ENCODE results near the gene ID1. TPM values are rescaled to one million over a fixed set of nuclear protein-coding genes. Genes with fewer than 3 reads are reported as not detected.
"Not testable (repeated sequence)": the region's sequence is repeated elsewhere in the genome, so short reads cannot be mapped to it uniquely, and the experiment has no call there.

Gene ID1
- total RNA-seq, 2 experiments from 2014 or later = 2.2 to 3.5 TPM

GRCh38 chr20:31640259-31640658, 35.2 kb downstream of the ID1 start:
- Mint-ChIP-seq H3K36me3 (ENCODE audit: low read depth) (no peaks in the 10 kb centered on the region), H3K9me3 (ENCODE audit: low read depth) (no peaks in the 10 kb centered on the region), H3K4me3 (no peak overlapping the region), H3K27ac (no peak overlapping the region), H3K27me3 (peaks cover 5% of the 10 kb centered on the region), H3K4me1 (peaks cover 4% of the 10 kb centered on the region)
- no peak for ATAC-seq
- ChIA-PET POLR2A (no interaction called here), CTCF (interaction anchor here (0.6 kb wide), 1 partner anchor 170 kb away, joined by 3 read pairs; no protein-coding TSS in a partner anchor)
- intact Hi-C loops (cut with DNase I, micrococcal nuclease) = no loop called here
- no peak for DNase-seq

GRCh38 chr20:31641391-31641790, 36.3 kb downstream of the ID1 start:
- intact Hi-C loops (cut with DNase I, micrococcal nuclease) = no loop called here
- peaks cover 5% of the 10 kb centered on the region for H3K27me3 Mint-ChIP-seq
- H3K36me3 Mint-ChIP-seq (ENCODE audit: low read depth) = no peaks in the 10 kb centered on the region
- no peak overlapping the region for H3K4me3 Mint-ChIP-seq
- no peak overlapping the region for H3K27ac Mint-ChIP-seq
- peaks cover 4% of the 10 kb centered on the region for H3K4me1 Mint-ChIP-seq
- ATAC-seq (no peak), DNase-seq (no peak)
- no peaks in the 10 kb centered on the region for H3K9me3 Mint-ChIP-seq (ENCODE audit: low read depth)
- ChIA-PET CTCF (interaction anchor here (0.6 to 1.3 kb wide), 2 partner anchors 9 to 21 kb away, joined by 3 read pairs; no protein-coding TSS in a partner anchor), POLR2A (no interaction called here)

GRCh38 chr20:31642837-31643236, 37.7 kb downstream of the ID1 start:
- Mint-ChIP-seq H3K9me3 (ENCODE audit: low read depth) (no peaks in the 10 kb centered on the region), H3K36me3 (ENCODE audit: low read depth) (no peaks in the 10 kb centered on the region), H3K27me3 (peaks cover 5% of the 10 kb centered on the region), H3K27ac (no peak overlapping the region), H3K4me1 (peaks cover 4% of the 10 kb centered on the region), H3K4me3 (no peak overlapping the region)
- no peak for DNase-seq
- CTCF ChIA-PET = interaction anchor here (2.6 kb wide), 1 partner anchor 9 kb away, joined by 12 read pairs; no protein-coding TSS in a partner anchor
- intact Hi-C loops (cut with DNase I, micrococcal nuclease) = no loop called here
- POLR2A ChIA-PET = no interaction called here
- no peak for ATAC-seq

GRCh38 chr20:31643522-31643921, 38.4 kb downstream of the ID1 start:
- Mint-ChIP-seq H3K9me3 (ENCODE audit: low read depth) (no peaks in the 10 kb centered on the region), H3K4me1 (peaks cover 4% of the 10 kb centered on the region), H3K36me3 (ENCODE audit: low read depth) (no peaks in the 10 kb centered on the region), H3K4me3 (no peak overlapping the region), H3K27ac (no peak overlapping the region), H3K27me3 (peaks cover 5% of the 10 kb centered on the region)
- intact Hi-C loops (cut with DNase I, micrococcal nuclease) = no loop called here
- DNase-seq (no peak), ATAC-seq (no peak)
- POLR2A ChIA-PET = no interaction called here
- CTCF ChIA-PET = interaction anchor here (0.6 to 2.6 kb wide), 3 partner anchors 10 to 80 kb away, joined by 3 to 12 read pairs (median 5); no protein-coding TSS in a partner anchor

GRCh38 chr20:31644701-31645100, 39.6 kb downstream of the ID1 start:
- no peak for DNase-seq
- H3K4me3 Mint-ChIP-seq = no peak overlapping the region
- no peak overlapping the region for H3K27ac Mint-ChIP-seq
- H3K27me3 Mint-ChIP-seq = peaks cover 7% of the 10 kb centered on the region
- no peak for ATAC-seq
- ChIA-PET POLR2A (no interaction called here), CTCF (interaction anchor here (0.5 to 2.6 kb wide), 4 partner anchors 11 to 220 kb away, joined by 3 to 12 read pairs (median 4); no protein-coding TSS in a partner anchor)
- no peaks in the 10 kb centered on the region for H3K9me3 Mint-ChIP-seq (ENCODE audit: low read depth)
- peaks cover 4% of the 10 kb centered on the region for H3K4me1 Mint-ChIP-seq
- no peaks in the 10 kb centered on the region for H3K36me3 Mint-ChIP-seq (ENCODE audit: low read depth)
- intact Hi-C loops (cut with DNase I, micrococcal nuclease) = no loop called here

- CTCF ChIA-PET = interaction anchor here (0.6 to 3.7 kb wide), 6 partner anchors 11 to 80 kb away, joined by 3 to 17 read pairs (median 4); no protein-coding TSS in a partner anchor
- H3K27me3 Mint-ChIP-seq; POLR2A ChIA-PET; H3K4me1 Mint-ChIP-seq; H3K4me3 Mint-ChIP-seq; intact Hi-C loops (cut with DNase I, micrococcal nuclease); H3K9me3 Mint-ChIP-seq (ENCODE audit: low read depth); ATAC-seq; DNase-seq; H3K36me3 Mint-ChIP-seq (ENCODE audit: low read depth); H3K27ac Mint-ChIP-seq: not testable (repeated sequence)
These were observed 43.0 kb downstream of the ID1 start for GRCh38 chr20:31648104-31648503.

GRCh38 chr20:31652917-31653396, 47.9 kb downstream of the ID1 start:
- H3K4me3 Mint-ChIP-seq = no peak overlapping the region
- no peaks in the 10 kb centered on the region for H3K36me3 Mint-ChIP-seq (ENCODE audit: low read depth)
- no peaks in the 10 kb centered on the region for H3K9me3 Mint-ChIP-seq (ENCODE audit: low read depth)
- H3K4me1 Mint-ChIP-seq = peaks cover 1% of the 10 kb centered on the region
- ChIA-PET CTCF (interaction anchor here (0.6 to 1.6 kb wide), 2 partner anchors 19 to 566 kb away, joined by 3 to 4 read pairs; no protein-coding TSS in a partner anchor), POLR2A (no interaction called here)
- ATAC-seq (no peak), DNase-seq (no peak)
- no peak overlapping the region for H3K27ac Mint-ChIP-seq
- H3K27me3 Mint-ChIP-seq = peaks cover 2% of the 10 kb centered on the region
- intact Hi-C loops (cut with DNase I, micrococcal nuclease) = no loop called here

- Mint-ChIP-seq H3K27ac (no peak overlapping the region), H3K4me3 (no peak overlapping the region), H3K9me3 (ENCODE audit: low read depth) (no peaks in the 10 kb centered on the region), H3K27me3 (peaks cover 2% of the 10 kb centered on the region), H3K4me1 (peaks cover 1% of the 10 kb centered on the region), H3K36me3 (ENCODE audit: low read depth) (no peaks in the 10 kb centered on the region)
- DNase-seq (no peak), ATAC-seq (no peak)
- ChIA-PET POLR2A (no interaction called here), CTCF (interaction anchor here (1.6 kb wide), 1 partner anchor 19 kb away, joined by 4 read pairs; no protein-coding TSS in a partner anchor)
- intact Hi-C loops (cut with DNase I, micrococcal nuclease) = no loop called here
These were observed 48.5 kb downstream of the ID1 start for GRCh38 chr20:31653561-31653960.

- no peak overlapping the region for H3K4me3 Mint-ChIP-seq
- intact Hi-C loops (cut with DNase I, micrococcal nuclease) = no loop called here
- peaks cover 1% of the 10 kb centered on the region for H3K4me1 Mint-ChIP-seq
- DNase-seq = no peak
- H3K36me3 Mint-ChIP-seq (ENCODE audit: low read depth) = no peaks in the 10 kb centered on the region
- no peaks in the 10 kb centered on the region for H3K9me3 Mint-ChIP-seq (ENCODE audit: low read depth)
- CTCF ChIA-PET = interaction anchor here (0.6 to 0.8 kb wide), 2 partner anchors 33 to 69 kb away, joined by 3 to 4 read pairs; no protein-coding TSS in a partner anchor
- no peak for ATAC-seq
- H3K27ac Mint-ChIP-seq = no peak overlapping the region
- no peaks in the 10 kb centered on the region for H3K27me3 Mint-ChIP-seq
- POLR2A ChIA-PET = no interaction called here
These were observed 49.4 kb downstream of the ID1 start for GRCh38 chr20:31654534-31654933.

Small RNAs within 50 kb of the gene (microRNA-seq; reads per million reads assigned to microRNA genes)
- gene MIR3193 (ENCODE audit: borderline replicate concordance) = not detected

Other genes with a start within 250 kb of the ID1 start
- not detected for gene DEFB118, start 236.7 kb upstream of the ID1 start, total RNA-seq
- not detected for gene DEFB119, start 214.7 kb upstream of the ID1 start, total RNA-seq
- gene DEFB121, start 199.1 kb upstream of the ID1 start, total RNA-seq = not detected
- not detected for gene DEFB123, start 164.7 kb upstream of the ID1 start, total RNA-seq
- gene DEFB124, start 130.2 kb upstream of the ID1 start, total RNA-seq = not detected
- gene REM1, start 130.0 kb upstream of the ID1 start, total RNA-seq = not detected
- 100 to 1,000 TPM; 108 to 111 TPM for gene HM13, start 90.8 kb upstream of the ID1 start, total RNA-seq
- gene COX4I2, start 32.6 kb downstream of the ID1 start, total RNA-seq = not detected
- 100 to 1,000 TPM; 107 to 121 TPM for gene BCL2L1, start 117.6 kb downstream of the ID1 start, total RNA-seq
- 100 to 1,000 TPM; 137 to 179 TPM for gene TPX2, start 134.0 kb downstream of the ID1 start, total RNA-seq
- gene MYLK2, start 214.1 kb downstream of the ID1 start, total RNA-seq = under 1 TPM; 0.39 TPM
- gene FOXS1, start 240.3 kb downstream of the ID1 start, total RNA-seq = not detected